HG02798 (cell line): ENCODE measurements around the gene SIVA1.

ENCODE experiments used
- ATAC-seq: cut with Tn5 transposase; IDR thresholded peaks from one replicate; pipeline ENCODE4 v1.9.1; 2021; ENCODE audit warnings: mild to moderate bottlenecking; ENCODE audit not compliant: unreplicated experiment, poor library complexity

SIVA1 gene

GRCh38 chr14:104794099-104794498 is 41.2 kb downstream of the SIVA1 start:
- ATAC-seq: no peak

DNA sequence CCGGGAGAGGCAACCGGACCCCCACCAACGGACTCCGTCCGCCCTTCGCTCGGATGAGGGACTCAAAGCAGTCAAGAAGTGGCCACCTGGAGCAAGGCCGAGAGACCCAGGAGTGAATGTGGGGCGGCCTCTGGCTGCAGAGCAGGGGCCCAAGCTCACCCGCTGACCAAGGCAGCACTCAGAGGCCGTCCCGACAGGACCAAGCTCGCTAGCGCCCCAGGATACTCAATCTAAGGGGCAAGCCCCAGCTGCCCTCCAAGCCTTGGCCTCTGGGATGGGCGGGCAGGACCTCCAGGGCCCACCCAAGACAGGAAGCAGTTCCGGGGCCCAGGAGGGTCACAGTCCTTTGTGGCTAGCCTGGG is 41.7 kb downstream of the SIVA1 start:
- no peak for ATAC-seq

GRCh38 chr14:104794993-104795780 is 42.2 kb downstream of the SIVA1 start, which contains the start of gene AKT1:
AKT1 (minus strand) TSS chr14:104795748; CDS start chr14:104792643, 3,105 bp downstream.
- peak; percentile 42 for ATAC-seq

GRCh38 chr14:104795781-104796686 is 43.1 kb downstream of the SIVA1 start:
- ATAC-seq: peak; percentile 34

GRCh38 chr14:104796687-104797081 is 43.7 kb downstream of the SIVA1 start:
- no peak for ATAC-seq

- ATAC-seq: no peak
These were observed 44.4 kb downstream of the SIVA1 start for GRCh38 chr14:104797115-104798044.

DNA sequence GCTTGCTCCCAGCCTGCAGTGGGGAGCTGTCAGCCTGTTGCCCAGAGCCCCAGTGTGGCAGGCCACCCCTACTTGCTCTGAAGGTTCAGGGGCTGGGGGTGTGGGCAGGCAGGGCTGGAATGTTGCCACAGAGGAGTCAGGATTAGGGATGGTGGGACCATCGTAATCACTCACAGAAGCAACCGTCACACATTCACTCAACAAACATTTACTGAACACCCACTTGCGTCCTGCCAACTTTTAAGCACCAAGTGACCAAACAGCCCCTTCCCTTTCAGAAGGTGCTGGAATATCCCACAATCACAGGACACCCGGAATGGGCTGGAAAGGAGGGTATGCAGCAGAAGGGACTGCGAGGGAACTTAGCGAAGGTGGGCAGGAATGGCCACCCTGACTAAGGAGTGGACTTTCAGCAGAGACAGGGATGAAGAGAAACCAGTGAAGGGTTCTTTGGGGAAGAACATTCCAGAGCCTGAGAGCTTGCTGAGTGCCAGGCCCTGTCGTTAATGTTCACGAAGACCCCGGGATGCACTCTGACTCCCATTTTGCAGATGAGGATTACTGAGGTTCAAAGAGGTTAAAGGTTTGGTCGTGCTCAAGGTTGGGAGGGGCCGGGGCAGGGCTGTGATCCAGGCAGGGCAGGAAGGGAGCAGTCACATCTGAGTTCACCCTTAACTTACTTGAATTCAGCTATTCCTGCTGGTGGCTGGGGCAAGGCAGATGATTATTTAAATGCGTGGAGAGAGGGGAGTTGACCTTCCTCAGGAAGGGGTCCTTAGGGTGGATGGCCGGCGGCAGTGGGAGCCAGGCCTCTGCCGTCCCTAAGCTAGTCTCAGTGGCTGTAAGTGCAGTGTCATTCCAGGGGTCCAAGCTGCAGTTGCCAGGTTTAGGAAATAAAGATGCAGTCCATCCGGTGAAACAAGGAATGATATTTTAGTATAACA is 45.6 kb downstream of the SIVA1 start:
- ATAC-seq: no peak

DNA sequence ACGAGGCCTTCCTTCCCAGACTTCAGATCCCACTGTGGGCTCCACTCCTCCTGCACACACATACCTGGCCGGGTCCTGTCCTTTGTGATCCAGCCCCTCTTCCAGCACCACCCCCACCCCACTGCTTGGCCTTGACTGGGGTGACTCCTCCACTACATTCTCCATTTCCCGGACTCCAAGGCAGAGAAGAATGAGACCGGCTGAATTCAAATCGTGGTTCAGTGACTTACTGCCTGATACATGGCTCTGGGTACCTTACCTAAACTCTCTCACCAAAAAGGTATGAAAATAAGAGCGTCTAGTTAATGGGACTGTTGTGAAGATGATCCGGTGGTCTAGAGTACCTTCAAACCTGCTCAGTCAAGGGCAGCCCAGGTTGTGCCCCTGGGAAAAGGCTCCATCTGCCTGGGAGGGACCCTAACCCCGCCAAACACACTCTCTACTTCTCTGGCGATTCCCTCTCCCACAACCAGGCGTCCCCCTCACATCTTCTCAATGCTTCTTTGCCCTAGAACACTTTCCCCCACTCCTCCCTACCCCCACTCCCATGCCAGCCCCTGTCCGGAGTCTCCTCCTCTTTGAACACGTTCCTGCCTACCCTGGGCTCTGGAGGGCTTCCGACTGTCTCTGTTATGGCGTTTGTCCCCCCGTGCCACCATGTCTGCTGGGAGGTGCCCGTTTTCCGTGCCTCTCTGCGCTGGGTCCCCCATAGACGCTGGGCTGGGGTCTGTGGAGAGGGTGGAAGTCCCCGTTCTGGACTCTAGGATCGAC is 46.5 kb downstream of the SIVA1 start:
- ATAC-seq: no peak

DNA sequence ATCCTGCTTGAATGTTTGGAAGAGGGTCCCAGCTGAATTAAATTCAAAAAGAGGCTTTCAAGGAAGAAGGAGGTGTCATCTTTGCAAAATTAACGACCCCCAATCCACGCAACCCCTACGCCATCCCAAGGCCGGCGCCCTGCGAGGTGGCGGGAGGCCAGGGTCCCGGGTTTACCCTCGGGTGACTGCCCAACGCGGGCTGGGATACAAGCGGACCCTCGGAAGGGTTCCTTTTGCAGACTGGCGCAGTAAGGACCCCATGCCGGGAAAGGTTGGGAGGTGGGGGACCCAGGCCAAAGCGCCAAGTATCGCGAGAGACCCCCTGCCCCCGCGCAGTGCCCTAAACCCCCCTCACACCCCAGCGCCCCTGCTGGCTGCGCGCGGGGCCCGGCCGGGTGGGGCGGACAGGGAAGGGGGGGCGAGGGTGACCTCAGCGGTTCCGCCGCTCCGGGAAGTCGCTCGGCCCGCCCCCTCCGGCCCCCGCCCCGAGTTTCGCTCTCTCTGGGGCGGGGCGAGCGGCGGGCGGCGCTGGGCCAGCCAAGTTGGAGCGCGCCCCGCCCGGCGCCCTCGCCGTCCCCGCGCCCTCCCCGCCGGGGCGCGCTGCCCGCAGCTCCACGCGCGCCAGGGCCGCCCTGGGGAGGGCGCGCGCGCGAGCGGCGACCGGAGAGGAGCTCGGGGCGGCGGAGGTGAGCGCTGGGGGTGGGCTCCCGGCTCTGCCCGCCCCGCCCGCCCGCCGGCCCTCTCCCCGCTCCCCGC is 47.2 kb downstream of the SIVA1 start:
- peak; percentile 69 for ATAC-seq

- ATAC-seq: no peak
These were observed 48.0 kb downstream of the SIVA1 start, which contains the start of gene ZBTB42 for GRCh38 chr14:104800771-104801519. ZBTB42 (plus strand) TSS chr14:104801101; CDS start chr14:104801198, 97 bp downstream.

DNA sequence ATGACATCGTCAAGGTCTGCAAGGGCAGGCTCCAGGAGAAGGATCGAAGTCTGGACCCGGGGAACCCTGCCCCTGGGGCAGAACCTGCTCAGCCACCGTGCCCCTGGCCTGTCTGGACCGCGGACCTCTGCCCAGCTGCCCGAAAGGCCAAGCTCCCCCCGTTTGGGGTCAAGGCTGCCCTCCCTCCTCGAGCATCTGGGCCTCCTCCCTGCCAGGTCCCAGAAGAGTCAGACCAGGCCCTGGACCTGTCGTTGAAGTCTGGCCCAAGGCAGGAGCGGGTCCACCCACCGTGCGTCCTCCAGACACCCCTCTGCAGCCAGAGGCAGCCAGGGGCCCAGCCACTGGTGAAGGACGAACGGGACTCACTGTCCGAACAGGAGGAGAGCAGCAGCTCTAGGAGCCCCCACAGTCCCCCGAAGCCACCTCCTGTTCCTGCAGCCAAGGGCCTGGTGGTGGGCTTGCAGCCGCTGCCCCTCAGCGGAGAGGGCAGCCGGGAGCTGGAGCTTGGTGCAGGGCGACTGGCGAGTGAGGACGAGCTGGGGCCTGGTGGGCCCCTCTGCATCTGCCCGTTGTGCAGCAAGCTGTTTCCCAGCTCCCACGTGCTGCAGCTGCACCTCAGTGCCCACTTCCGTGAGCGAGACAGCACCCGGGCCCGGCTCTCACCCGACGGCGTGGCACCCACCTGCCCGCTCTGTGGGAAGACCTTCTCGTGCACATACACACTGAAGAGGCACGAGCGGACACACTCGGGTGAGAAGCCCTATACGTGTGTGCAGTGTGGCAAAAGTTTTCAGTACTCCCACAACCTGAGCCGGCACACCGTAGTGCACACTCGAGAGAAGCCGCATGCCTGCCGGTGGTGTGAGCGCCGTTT is 48.8 kb downstream of the SIVA1 start:
- ATAC-seq: no peak

- no peak for ATAC-seq
These were observed 49.6 kb downstream of the SIVA1 start for GRCh38 chr14:104802394-104803184.

DNA sequence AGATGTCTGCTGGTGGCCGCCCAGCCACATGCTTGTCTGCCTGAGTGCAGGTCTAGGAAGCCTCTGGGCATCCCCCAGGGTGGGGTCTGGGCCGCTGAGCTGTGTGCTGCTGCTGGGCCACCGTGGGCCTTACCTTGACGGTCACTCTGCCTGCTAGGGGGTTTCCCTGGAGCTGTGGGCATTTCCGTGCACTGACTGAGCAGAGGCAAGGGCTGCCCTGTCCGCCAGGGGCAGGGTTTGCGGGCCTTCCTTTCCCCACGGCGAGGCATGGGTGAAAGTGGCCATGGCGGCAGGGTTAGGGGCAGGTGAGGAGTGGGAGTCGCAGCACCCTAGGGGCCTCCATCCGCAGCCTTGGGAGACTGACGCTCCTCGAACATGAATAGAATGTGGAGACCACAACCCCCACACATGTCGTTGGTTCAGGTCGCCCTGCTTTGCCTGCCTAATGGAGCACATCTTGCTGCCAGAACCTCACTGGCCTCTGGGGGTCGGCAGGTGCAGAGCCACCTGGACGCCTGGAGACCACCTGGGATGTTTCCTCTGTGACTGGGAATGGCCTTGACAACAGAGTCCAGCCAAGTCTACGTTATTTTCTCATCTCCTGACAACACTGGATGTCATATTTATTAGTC is 50.4 kb downstream of the SIVA1 start:
- ATAC-seq: no peak

GRCh38 chr14:104803912-104804410 is 51.0 kb downstream of the SIVA1 start:
- no peak for ATAC-seq
